HL-60/S4 (cell line): ENCODE data around the gene ACSS1.

Source experiments
- in situ Hi-C: fragments of 300-500 bp; cut with MboI; formaldehyde crosslinking; loops from 2 replicates; pipeline ENCODE4 v1.14.3; 2022; ENCODE audit warnings: low sequenced_read_pairs

ACSS1 gene

GRCh38 chr20:24984961-24985640 is 72.8 kb downstream of the ACSS1 start:
- in situ Hi-C loops = loop anchor here (10.0 kb wide), 1 partner anchor 60 kb away; no protein-coding TSS in a partner anchor

GRCh38 chr20:24983896-24984295 is 74.0 kb downstream of the ACSS1 start:
- in situ Hi-C loops = loop anchor here (10.0 kb wide), 1 partner anchor 59 kb away; no protein-coding TSS in a partner anchor

- in situ Hi-C loops = loop anchor here (10.0 kb wide), 1 partner anchor 57 kb away; no protein-coding TSS in a partner anchor
These were observed 76.1 kb downstream of the ACSS1 start for GRCh38 chr20:24981790-24982189.

GRCh38 chr20:24981282-24981681 is 76.7 kb downstream of the ACSS1 start:
- in situ Hi-C loops = loop anchor here (10.0 kb wide), 1 partner anchor 56 kb away; no protein-coding TSS in a partner anchor

- in situ Hi-C loops = loop anchor here (10.0 kb wide), 1 partner anchor 56 kb away; no protein-coding TSS in a partner anchor
These were observed 77.5 kb downstream of the ACSS1 start for GRCh38 chr20:24980291-24981053.

- in situ Hi-C loops = no loop called here
These were observed 78.6 kb downstream of the ACSS1 start for GRCh38 chr20:24979036-24979960.

- in situ Hi-C loops = no loop called here
These were observed 79.4 kb downstream of the ACSS1 start for GRCh38 chr20:24978513-24978912.

GRCh38 chr20:24977797-24978196 is 80.1 kb downstream of the ACSS1 start:
- in situ Hi-C loops = no loop called here

GRCh38 chr20:24977336-24977735 is 80.6 kb downstream of the ACSS1 start:
- in situ Hi-C loops = no loop called here

GRCh38 chr20:24972341-24972740 is 85.6 kb downstream of the ACSS1 start:
- in situ Hi-C loops = no loop called here

- in situ Hi-C loops = no loop called here
These were observed 86.4 kb downstream of the ACSS1 start for GRCh38 chr20:24971376-24972101.

GRCh38 chr20:24970754-24971153 is 87.2 kb downstream of the ACSS1 start:
- in situ Hi-C loops = no loop called here

- in situ Hi-C loops = no loop called here
These were observed 87.8 kb downstream of the ACSS1 start for GRCh38 chr20:24970030-24970553.

GRCh38 chr20:24969186-24970029 is 88.5 kb downstream of the ACSS1 start:
- in situ Hi-C loops = no loop called here

- in situ Hi-C loops = no loop called here
These were observed 89.6 kb downstream of the ACSS1 start for GRCh38 chr20:24968278-24968800.

- in situ Hi-C loops = no loop called here
These were observed 91.5 kb downstream of the ACSS1 start for GRCh38 chr20:24966317-24967012.

- in situ Hi-C loops = no loop called here
These were observed 92.6 kb downstream of the ACSS1 start for GRCh38 chr20:24965065-24965919.
